Endothelial cell of umbilical vein (primary cell): ENCODE data around the gene ISX. TPM values are rescaled to one million over a fixed set of nuclear protein-coding genes. Genes with fewer than 3 reads are reported as not detected.

ENCODE experiments used
- BruUV-seq: library from RNA; stranded (reverse); fragments of 400-500 nt; replicated peaks from 2 replicates; lab custom pipeline; 2021; lab: Mats Ljungman, UMichigan
- CTCF ChIA-PET: fragments of 300-600, 350-600 bp; sonication (Branson Sonifier 250); formaldehyde crosslinking; loops from one replicate; lab custom pipeline; 2021; ENCODE audit warnings: antibody characterized with exemption, inconsistent platforms; lab: Charles Lee
- POLR2A ChIA-PET: fragments of 300-600, 350-600 bp; sonication (Branson Sonifier 250); formaldehyde crosslinking; loops from one replicate; lab custom pipeline; 2021; ENCODE audit warnings: antibody characterized with exemption, inconsistent platforms; lab: Charles Lee
- DNase-seq: peaks from one replicate; pipeline ENCODE4 v3.0.0-alpha.2; 2011; ENCODE audit warnings: low read depth, low spot score
- FAIRE-seq: peaks from 2 replicates; lab custom pipeline; 2011; peaks lifted over from hg19 to GRCh38; lab: Jason Lieb, UNC
- H2AFZ ChIP-seq: 2 replicates; pipeline ENCODE4 v1.6.0; 2012; ENCODE audit warnings: low read depth, low read length, control low read depth, inconsistent platforms
- H3K27ac ChIP-seq: 2 replicates; pipeline ENCODE4 v1.5.1; 2011; ENCODE audit warnings: low read depth, mild to moderate bottlenecking, control low read depth, low read length, moderate library complexity; ENCODE audit not compliant: insufficient read depth
- H3K27me3 ChIP-seq, 2 experiments: 2 replicates each; pipeline versions ENCODE4 v1.6.0 to v1.6.1; 2011; ENCODE audit warnings: low read length in 2 of 2, mixed read lengths in 1 of 2; ENCODE audit not compliant: control insufficient read depth in 2 of 2, insufficient read depth in 2 of 2
- H3K36me3 ChIP-seq, 2 experiments: 2 replicates in 1 of 2; 3 replicates in 1 of 2; pipeline ENCODE4 v1.5.1; 2011; ENCODE audit warnings: low read length in 2 of 2, mild to moderate bottlenecking in 1 of 2, moderate library complexity in 1 of 2; ENCODE audit not compliant: control insufficient read depth in 2 of 2, insufficient read depth in 2 of 2; ENCODE audit errors: extremely low read depth in 1 of 2
- H3K4me1 ChIP-seq: 3 replicates; pipeline ENCODE4 v1.5.1; 2011; ENCODE audit warnings: mild to moderate bottlenecking, low read length; ENCODE audit not compliant: control insufficient read depth, insufficient read depth; ENCODE audit errors: extremely low read depth
- H3K4me2 ChIP-seq: 2 replicates; pipeline ENCODE4 v1.6.1; 2011; ENCODE audit warnings: low read length, control low read depth, mixed read lengths; ENCODE audit not compliant: insufficient read depth
- H3K4me3 ChIP-seq, 3 experiments: fragments of 200-600 bp in 1 of 3; sonication (generic), shearing (Covaris generic) in 1 of 3; replicated peaks in 1 of 3; 2 replicates each; pipeline ENCODE4 v1.5.1; 2011 to 2016; ENCODE audit warnings: control low read depth in 3 of 3, low read length in 3 of 3, mild to moderate bottlenecking in 2 of 3, inconsistent platforms in 1 of 3, low read depth in 1 of 3, moderate library complexity in 1 of 3; ENCODE audit not compliant: insufficient read depth in 1 of 3
- H3K79me2 ChIP-seq: 2 replicates; pipeline ENCODE4 v1.6.0; 2012; ENCODE audit warnings: low read length, inconsistent platforms; ENCODE audit not compliant: control insufficient read depth, insufficient read depth
- H3K9ac ChIP-seq: replicated peaks from 2 replicates; pipeline ENCODE3; 2011; ENCODE audit warnings: low read length, control low read depth; ENCODE audit not compliant: insufficient read depth; ENCODE audit errors: extremely low read depth
- H3K9me1 ChIP-seq: replicated peaks from 3 replicates; pipeline ENCODE4 v1.6.0; 2011; ENCODE audit warnings: mild to moderate bottlenecking, low read length; ENCODE audit not compliant: control insufficient read depth, insufficient read depth; ENCODE audit errors: extremely low read depth
- H3K9me3 ChIP-seq: replicated peaks from 2 replicates; pipeline ENCODE4 v1.5.1; 2012; ENCODE audit warnings: low read length, inconsistent platforms; ENCODE audit not compliant: control insufficient read depth, insufficient read depth
- H4K20me1 ChIP-seq: replicated peaks from 2 replicates; pipeline ENCODE3; 2011; ENCODE audit warnings: mild to moderate bottlenecking, low read length; ENCODE audit not compliant: control insufficient read depth, insufficient read depth; ENCODE audit errors: extremely low read depth
- EZH2 ChIP-seq: IDR thresholded peaks from 2 replicates; pipeline ENCODE4 v1.6.1; 2012; ENCODE audit warnings: borderline replicate concordance, low read depth, mild to moderate bottlenecking, moderate library complexity, low read length, inconsistent platforms; ENCODE audit not compliant: severe bottlenecking
- FOS ChIP-seq: IDR thresholded peaks from 2 replicates; pipeline ENCODE4 v1.6.1; 2011; ENCODE audit warnings: mild to moderate bottlenecking, low read length, moderate library complexity, borderline replicate concordance; ENCODE audit not compliant: insufficient read depth
- GATA2 ChIP-seq: IDR thresholded peaks from 2 replicates; pipeline ENCODE4 v1.7.0; 2011; ENCODE audit warnings: low read depth, mild to moderate bottlenecking, moderate library complexity, mixed read lengths, low read length; ENCODE audit not compliant: insufficient read length, insufficient read depth
- JUN ChIP-seq: IDR thresholded peaks from 2 replicates; pipeline ENCODE4 v1.6.1; 2011; ENCODE audit warnings: borderline replicate concordance, low read depth; ENCODE audit not compliant: insufficient read length, insufficient read depth
- MYC ChIP-seq: IDR thresholded peaks from one replicate; pipeline ENCODE4 v1.6.1; 2011; ENCODE audit warnings: mild to moderate bottlenecking, low read depth, low read length
- POLR2A ChIP-seq: IDR thresholded peaks from 2 replicates; pipeline ENCODE4 v1.6.1; 2012; ENCODE audit warnings: low read depth, mild to moderate bottlenecking, control low read depth, low read length
- POLR2AphosphoS5 ChIP-seq: IDR thresholded peaks from 2 replicates; pipeline ENCODE4 v1.6.1; 2012; ENCODE audit warnings: low read depth, mild to moderate bottlenecking, control low read depth, low read length, moderate library complexity; ENCODE audit not compliant: insufficient read depth
- dilution Hi-C: fragments of 300-500 bp; cut with MboI; formaldehyde crosslinking; loops from one replicate; pipeline ENCODE4 v1.15.0; 2019; ENCODE audit warnings: low sequenced_read_pairs; ENCODE audit not compliant: extremely low pct_ligation_motif_present
- intact Hi-C: fragments of 100-400 bp; cut with micrococcal nuclease; formaldehyde crosslinking; loops from one replicate; pipeline ENCODE4 v1.10.0; 2022
- polyA plus RNA-seq, 4 experiments: library from polyadenylated mRNA; depleted of rRNA in 3 of 4; stranded (reverse) in 3 of 4; unstranded in 1 of 4; fragments of >200 nt; gene quantifications; 2 replicates each; pipeline versions ENCODE4 v1.2.1 to v1.2.3, GENCODE V29; 2011 to 2012; ENCODE audit warnings: missing spikeins in 1 of 4
- total RNA-seq: library from RNA; stranded (reverse); gene quantifications from 2 replicates; pipeline ENCODE4 v1.2.3, GENCODE V29; 2021
- TF ChIP-seq, protein P1 (sequence below), 2 donors: IDR thresholded peaks; 1 replicate in 1 of 2; 2 replicates in 1 of 2; pipeline ENCODE4 v1.5.1; 2011; ENCODE audit warnings: low read length in 2 of 2, mild to moderate bottlenecking in 2 of 2, moderate library complexity in 2 of 2, control low read depth in 1 of 2, inconsistent platforms in 1 of 2, low read depth in 1 of 2; ENCODE audit not compliant: insufficient read depth in 1 of 2; ENCODE audit errors: extremely low read depth in 1 of 2
- TF ChIP-seq, protein P2 (sequence below): IDR thresholded peaks from 2 replicates; pipeline ENCODE4 v1.6.1; 2011; ENCODE audit not compliant: insufficient read depth, insufficient read length

ISX gene
- total and polyA plus RNA-seq, 2 donors (not counting 3 experiments of a cell fraction or from before 2014, with no cell fraction given) = not detected

DNA sequence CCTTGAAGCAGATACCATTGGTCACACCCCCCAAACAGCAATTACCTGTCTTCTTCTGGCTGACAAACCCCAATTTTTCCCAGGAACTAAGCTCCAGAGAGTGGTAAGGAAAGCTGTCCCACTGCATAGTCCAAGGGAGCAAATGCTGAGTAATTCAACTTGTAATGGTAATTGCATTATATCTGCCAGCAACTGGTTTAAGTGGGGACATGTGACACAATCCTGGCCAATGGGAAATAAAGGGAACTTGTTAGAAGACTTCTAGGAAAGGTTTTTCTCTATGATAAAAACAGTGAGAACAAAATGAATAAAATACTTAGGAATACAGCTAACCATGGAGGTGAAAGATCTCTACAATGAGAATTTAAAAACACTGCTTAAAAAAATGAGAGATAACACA lies 9.5 kb upstream of the ISX start:
- intact Hi-C loops (no loop called here), dilution Hi-C loops (no loop called here)
- Histone ChIP-seq H3K4me1 (no peaks in the 10 kb centered on the region), H3K9me1 (no peaks in the 10 kb centered on the region), H3K4me2 (no peak overlapping the region), H3K27ac (no peak overlapping the region), H3K79me2 (no peaks in the 10 kb centered on the region), H4K20me1 (no peaks in the 10 kb centered on the region), H2AFZ (no peak overlapping the region), H3K36me3 (no peaks in the 10 kb centered on the region), H3K27me3 (no peaks in the 10 kb centered on the region), H3K9ac (no peak overlapping the region), H3K4me3 (no peak overlapping the region), H3K9me3 (peaks cover 2% of the 10 kb centered on the region)
- BruUV-seq = no TSS peak
- POLR2A ChIA-PET = no interaction called here
- DNase-seq = no peak
- no peak for FAIRE-seq
- TF ChIP-seq, protein P1, sequence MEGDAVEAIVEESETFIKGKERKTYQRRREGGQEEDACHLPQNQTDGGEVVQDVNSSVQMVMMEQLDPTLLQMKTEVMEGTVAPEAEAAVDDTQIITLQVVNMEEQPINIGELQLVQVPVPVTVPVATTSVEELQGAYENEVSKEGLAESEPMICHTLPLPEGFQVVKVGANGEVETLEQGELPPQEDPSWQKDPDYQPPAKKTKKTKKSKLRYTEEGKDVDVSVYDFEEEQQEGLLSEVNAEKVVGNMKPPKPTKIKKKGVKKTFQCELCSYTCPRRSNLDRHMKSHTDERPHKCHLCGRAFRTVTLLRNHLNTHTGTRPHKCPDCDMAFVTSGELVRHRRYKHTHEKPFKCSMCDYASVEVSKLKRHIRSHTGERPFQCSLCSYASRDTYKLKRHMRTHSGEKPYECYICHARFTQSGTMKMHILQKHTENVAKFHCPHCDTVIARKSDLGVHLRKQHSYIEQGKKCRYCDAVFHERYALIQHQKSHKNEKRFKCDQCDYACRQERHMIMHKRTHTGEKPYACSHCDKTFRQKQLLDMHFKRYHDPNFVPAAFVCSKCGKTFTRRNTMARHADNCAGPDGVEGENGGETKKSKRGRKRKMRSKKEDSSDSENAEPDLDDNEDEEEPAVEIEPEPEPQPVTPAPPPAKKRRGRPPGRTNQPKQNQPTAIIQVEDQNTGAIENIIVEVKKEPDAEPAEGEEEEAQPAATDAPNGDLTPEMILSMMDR (IDR thresholded peaks at IDR 0.05; ENCODE audit: extremely low read depth in 1 of 2, insufficient read depth in 1 of 2, low read depth in 1 of 2, low read length in 2 of 2) = no peak
- TF ChIP-seq JUN (no peak), MYC (no peak)
- CTCF ChIA-PET = no interaction called here

DNA sequence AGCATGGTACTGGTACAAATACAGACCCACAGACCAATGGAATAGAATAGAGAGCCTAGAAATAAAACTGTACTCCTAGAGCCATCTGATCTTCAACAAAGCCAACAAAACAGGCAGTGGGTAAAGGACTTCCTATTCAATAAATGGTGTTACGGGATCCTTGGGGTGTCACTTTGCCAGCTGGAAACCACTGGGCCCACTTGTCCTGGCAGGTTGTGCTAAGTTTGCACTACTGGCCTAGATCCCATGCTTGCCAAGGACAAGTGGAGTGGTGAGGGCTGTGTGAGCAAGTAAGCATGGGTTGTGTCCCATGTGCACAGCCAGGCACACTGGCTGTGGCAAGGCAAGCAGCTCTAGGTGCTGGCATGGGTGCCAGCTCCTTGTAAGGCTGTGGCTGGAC lies 8.8 kb upstream of the ISX start:
- CTCF ChIA-PET = no interaction called here
- POLR2A ChIA-PET = no interaction called here
- FAIRE-seq (no peak), DNase-seq (no peak)
- Histone ChIP-seq H3K9me1 (no peaks in the 10 kb centered on the region), H3K4me1 (no peaks in the 10 kb centered on the region), H2AFZ (no peak overlapping the region), H4K20me1 (no peaks in the 10 kb centered on the region), H3K4me2 (no peak overlapping the region), H3K79me2 (no peaks in the 10 kb centered on the region), H3K9ac (no peak overlapping the region), H3K4me3 (no peak overlapping the region), H3K9me3 (peaks cover 2% of the 10 kb centered on the region), H3K27me3 (no peaks in the 10 kb centered on the region), H3K27ac (no peak overlapping the region), H3K36me3 (no peaks in the 10 kb centered on the region)
- dilution Hi-C loops = no loop called here
- intact Hi-C loops = no loop called here
- no peak for TF ChIP-seq POLR2A
- TF ChIP-seq, protein P1 (IDR thresholded peaks at IDR 0.05; ENCODE audit: extremely low read depth in 1 of 2, insufficient read depth in 1 of 2, low read depth in 1 of 2, low read length in 2 of 2) = no peak
- TF ChIP-seq, protein P2, sequence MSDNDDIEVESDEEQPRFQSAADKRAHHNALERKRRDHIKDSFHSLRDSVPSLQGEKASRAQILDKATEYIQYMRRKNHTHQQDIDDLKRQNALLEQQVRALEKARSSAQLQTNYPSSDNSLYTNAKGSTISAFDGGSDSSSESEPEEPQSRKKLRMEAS = no peak
- no peak for TF ChIP-seq MYC
- no peak for TF ChIP-seq POLR2AphosphoS5
- TF ChIP-seq GATA2 = no peak
- no peak for TF ChIP-seq JUN
- no peak for TF ChIP-seq FOS
- no peak for TF ChIP-seq EZH2
- no TSS peak for BruUV-seq
